GM23338 (cell line): ENCODE data around the gene CIROP. TPM values are rescaled to one million over a fixed set of nuclear protein-coding genes. Genes with fewer than 3 reads are reported as not detected.
A peak's percentile ranks its signal among the peaks of the same experiment; 100 is the strongest.

ENCODE experiments used
- ATAC-seq: fragments of 200-7000 bp; cut with Tn5 transposase; 3 replicates; pipeline ENCODE4 v1.9.1; 2020
- DNase-seq: peaks from one replicate; pipeline ENCODE4 v3.0.0-alpha.2; 2015; ENCODE audit warnings: low spot score
- H2AFZ ChIP-seq: fragments of 200-600 bp; sonication (generic); 2 replicates; pipeline ENCODE4 v1.8.0; 2016; ENCODE audit warnings: antibody characterized with exemption, mild to moderate bottlenecking, moderate library complexity
- H3F3A ChIP-seq: fragments of 200-600 bp; sonication (generic); replicated peaks from 2 replicates; pipeline ENCODE4 v1.8.0; 2017; ENCODE audit warnings: antibody characterized with exemption, mixed run types, low read depth
- H3K27ac ChIP-seq: fragments of 200-600 bp; sonication (generic); 2 replicates; pipeline ENCODE4 v1.6.1; 2016; ENCODE audit warnings: low read depth
- H3K27me3 ChIP-seq: fragments of 200-600 bp; sonication (generic); 2 replicates; pipeline ENCODE4 v1.8.0; 2016; ENCODE audit warnings: mild to moderate bottlenecking, mixed run types, moderate library complexity; ENCODE audit not compliant: insufficient read depth
- H3K36me3 ChIP-seq: fragments of 200-600 bp; sonication (generic); 2 replicates; pipeline ENCODE4 v1.8.0; 2016; ENCODE audit warnings: mild to moderate bottlenecking; ENCODE audit not compliant: insufficient read depth
- H3K4me1 ChIP-seq: fragments of 200-600 bp; sonication (generic); 2 replicates; pipeline ENCODE4 v1.8.0; 2016; ENCODE audit warnings: mild to moderate bottlenecking, moderate library complexity; ENCODE audit not compliant: insufficient read depth
- H3K4me2 ChIP-seq: fragments of 200-600 bp; sonication (generic); 2 replicates; pipeline ENCODE4 v1.7.1; 2017; ENCODE audit warnings: mixed run types
- H3K4me3 ChIP-seq: fragments of 200-600 bp; sonication (generic); 2 replicates; pipeline ENCODE4 v1.6.1; 2016; ENCODE audit warnings: mixed run types
- H3K79me2 ChIP-seq: fragments of 200-600 bp; sonication (generic); replicated peaks from 2 replicates; pipeline ENCODE4 v1.8.0; 2017; ENCODE audit warnings: mild to moderate bottlenecking; ENCODE audit not compliant: insufficient read depth
- H3K9me2 ChIP-seq: fragments of 200-600 bp; sonication (generic); 2 replicates; pipeline ENCODE4 v1.8.0; 2017; ENCODE audit not compliant: insufficient read depth
- H4K20me1 ChIP-seq: fragments of 200-600 bp; sonication (generic); replicated peaks from 2 replicates; pipeline ENCODE4 v1.8.0; 2017; ENCODE audit warnings: mild to moderate bottlenecking; ENCODE audit not compliant: insufficient read depth
- H3K27ac Mint-ChIP-seq: 2 replicates; pipeline ENCODE4 v1.8.0; 2020; ENCODE audit warnings: inconsistent platforms, mild to moderate bottlenecking, moderate library complexity, mixed read lengths
- H3K27me3 Mint-ChIP-seq: 3 replicates; pipeline ENCODE4 v1.8.0; 2022; ENCODE audit warnings: low read depth, mild to moderate bottlenecking, moderate library complexity, mixed read lengths, inconsistent platforms; ENCODE audit not compliant: insufficient read depth, poor library complexity
- H3K36me3 Mint-ChIP-seq: 3 replicates; pipeline ENCODE4 v1.8.0; 2021; ENCODE audit warnings: low read depth, mild to moderate bottlenecking, inconsistent platforms, moderate library complexity, mixed read lengths
- H3K4me1 Mint-ChIP-seq: 3 replicates; pipeline ENCODE4 v1.8.0; 2020; ENCODE audit warnings: mild to moderate bottlenecking, inconsistent platforms, mixed read lengths
- H3K4me3 Mint-ChIP-seq: 3 replicates; pipeline ENCODE4 v1.8.0; 2021; ENCODE audit warnings: moderate library complexity, mild to moderate bottlenecking, inconsistent platforms, mixed read lengths
- H3K9me3 Mint-ChIP-seq: 3 replicates; pipeline ENCODE4 v1.8.0; 2020; ENCODE audit warnings: moderate library complexity, mild to moderate bottlenecking, inconsistent platforms, mixed read lengths
- CREB1 ChIP-seq: fragments of 250-450 bp; sonication (Bioruptor Pico); IDR thresholded peaks from 2 replicates; pipeline ENCODE4 v1.5.0; 2020; ENCODE audit warnings: low read depth, mild to moderate bottlenecking, moderate library complexity
- ETS1 ChIP-seq: IDR thresholded peaks from 2 replicates; pipeline ENCODE4 v1.6.1; 2016; ENCODE audit warnings: antibody characterized with exemption
- JUNB ChIP-seq: IDR thresholded peaks from one replicate; pipeline ENCODE4 v1.6.1; 2016; ENCODE audit warnings: antibody characterized with exemption; ENCODE audit not compliant: unreplicated experiment
- POLR2AphosphoS5 ChIP-seq: IDR thresholded peaks from 2 replicates; pipeline ENCODE4 v1.6.1; 2016; ENCODE audit warnings: antibody characterized with exemption, low read depth
- polyA plus RNA-seq: library from polyadenylated mRNA; unstranded; fragments of >200 nt; fragmentation: Nextera tagmentation; extraction: Ambion mirVana; gene quantifications from 2 replicates; pipeline ENCODE4 v1.2.1, GENCODE V29; 2016
- total RNA-seq: library from RNA; depleted of rRNA; stranded (reverse); fragments of >200 nt; shearing (Covaris generic); gene quantifications from 2 replicates; pipeline ENCODE4 v1.2.3, GENCODE V29; 2014
- TF ChIP-seq, protein P1 (sequence below): IDR thresholded peaks from one replicate; pipeline ENCODE4 v1.6.1; 2018; ENCODE audit warnings: antibody characterized with exemption; ENCODE audit not compliant: unreplicated experiment

The CIROP gene
- total and polyA plus RNA-seq, 2 experiments from 2014 or later: not detected

DNA sequence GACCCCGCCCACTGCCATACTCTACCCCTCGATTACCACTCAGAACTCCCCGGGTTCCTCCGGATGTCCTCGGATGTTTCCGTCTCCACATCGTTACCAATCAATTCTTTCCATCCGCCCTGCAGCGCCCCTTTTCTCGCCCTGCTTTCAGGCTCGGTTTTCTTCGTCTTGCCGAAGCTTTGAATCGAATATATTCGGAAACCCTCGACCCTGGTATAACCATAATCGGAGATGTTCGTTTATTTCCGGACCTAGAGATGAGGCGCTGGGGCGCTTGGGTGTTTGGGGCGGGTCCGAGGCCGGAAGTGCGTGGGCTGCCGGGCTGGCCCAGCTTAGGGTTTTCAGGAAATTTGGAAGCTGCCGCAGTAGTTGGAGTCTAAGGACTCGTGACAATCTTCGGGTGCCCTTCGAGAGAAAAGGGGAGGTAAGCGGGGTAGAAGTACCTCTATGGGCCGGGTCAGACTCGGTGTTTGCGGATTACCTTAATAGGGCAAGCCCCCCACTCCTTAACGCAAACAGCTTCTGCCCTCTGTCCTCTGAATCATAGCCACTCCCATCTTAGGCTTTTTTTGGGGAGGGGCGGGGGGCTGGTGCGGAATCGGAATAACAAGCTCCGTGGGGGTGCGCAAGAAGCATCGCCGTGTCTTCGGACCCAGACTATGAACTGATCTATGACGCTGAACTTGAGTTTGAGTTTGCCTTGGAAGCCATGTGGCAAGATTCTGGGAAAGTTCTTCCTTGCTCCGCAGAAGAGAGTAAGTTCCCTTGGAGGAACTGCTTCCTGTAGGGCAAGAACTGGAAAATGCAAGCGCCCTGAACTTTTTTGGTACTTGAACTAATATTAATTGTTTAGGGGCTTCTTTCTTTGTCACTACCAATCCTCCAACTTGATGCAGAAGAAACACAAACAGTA lies 9.3 kb downstream of the CIROP start, which contains the start of gene C14orf119:
Gene C14orf119, plus strand, starts transcription at position 310 of the 913 bp plus-strand sequence. CDS start 2,154 bp downstream, outside the sequence.
- H3K4me1 Mint-ChIP-seq: peaks cover 17% of the 10 kb centered on the region
- Histone ChIP-seq H2AFZ (no peak within 1 kb of the TSS), H4K20me1 (peaks cover 41% of the 10 kb centered on the region), H3K27me3 (no peaks in the 10 kb centered on the region), H3F3A (no peaks in the 10 kb centered on the region), H3K4me3 (peak within 1 kb of the TSS; percentile 84), H3K9me2 (no peaks in the 10 kb centered on the region), H3K79me2 (peaks cover 73% of the 10 kb centered on the region), H3K4me1 (peaks cover 14% of the 10 kb centered on the region), H3K4me2 (peak within 1 kb of the TSS; percentile 92), H3K36me3 (peaks cover 30% of the 10 kb centered on the region; the same call in 1 of the 2 replicates), H3K27ac (peak within 1 kb of the TSS; percentile 72)
- peaks cover 48% of the 10 kb centered on the region for H3K36me3 Mint-ChIP-seq
- DNase-seq: peak; percentile 100
- TF ChIP-seq CREB1 (CRISPR knock-in tag) (peak; percentile 57), POLR2AphosphoS5 (peak; percentile 55), ETS1 (no peak)
- H3K27me3 Mint-ChIP-seq: peaks cover 5% of the 10 kb centered on the region
- H3K9me3 Mint-ChIP-seq: no peaks in the 10 kb centered on the region
- no peak within 1 kb of the TSS for H3K4me3 Mint-ChIP-seq
- no peak within 1 kb of the TSS for H3K27ac Mint-ChIP-seq
- peak; percentile 84 for ATAC-seq

DNA sequence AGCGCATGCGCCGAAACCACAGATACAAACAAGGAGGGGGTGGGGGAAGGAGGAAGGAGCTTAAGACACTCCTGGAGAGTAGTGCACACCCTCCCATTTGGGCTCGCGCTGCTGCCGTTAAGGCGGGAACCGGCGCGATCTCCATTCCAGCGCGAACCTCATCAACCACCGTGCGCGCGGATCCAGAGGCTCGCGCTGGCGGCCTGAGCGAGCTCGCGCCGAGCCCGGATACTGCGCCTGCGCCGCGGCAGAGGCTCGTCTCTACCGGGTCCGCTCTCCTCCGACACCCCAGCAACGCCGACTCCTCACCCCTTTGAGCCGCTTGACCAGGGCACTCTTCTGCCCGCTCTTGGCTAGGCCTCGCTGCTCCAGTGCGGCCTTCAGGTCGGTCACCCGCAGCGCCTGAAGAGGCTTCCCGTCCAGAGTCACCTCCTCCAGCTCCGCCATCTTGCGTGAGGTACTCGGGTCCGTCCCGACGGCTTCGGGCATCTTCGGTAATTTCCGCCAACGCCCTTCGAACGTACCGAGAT lies 10.1 kb downstream of the CIROP start, which contains the start of gene ACIN1:
Gene ACIN1, minus strand, starts transcription at position 471 of the 530 bp plus-strand sequence. Its CDS starts 24 bp downstream, at position 447.
- peak within 1 kb of the TSS; percentile 72 for H3K27ac ChIP-seq
- no peak for TF ChIP-seq JUNB
- TF ChIP-seq, protein P1, sequence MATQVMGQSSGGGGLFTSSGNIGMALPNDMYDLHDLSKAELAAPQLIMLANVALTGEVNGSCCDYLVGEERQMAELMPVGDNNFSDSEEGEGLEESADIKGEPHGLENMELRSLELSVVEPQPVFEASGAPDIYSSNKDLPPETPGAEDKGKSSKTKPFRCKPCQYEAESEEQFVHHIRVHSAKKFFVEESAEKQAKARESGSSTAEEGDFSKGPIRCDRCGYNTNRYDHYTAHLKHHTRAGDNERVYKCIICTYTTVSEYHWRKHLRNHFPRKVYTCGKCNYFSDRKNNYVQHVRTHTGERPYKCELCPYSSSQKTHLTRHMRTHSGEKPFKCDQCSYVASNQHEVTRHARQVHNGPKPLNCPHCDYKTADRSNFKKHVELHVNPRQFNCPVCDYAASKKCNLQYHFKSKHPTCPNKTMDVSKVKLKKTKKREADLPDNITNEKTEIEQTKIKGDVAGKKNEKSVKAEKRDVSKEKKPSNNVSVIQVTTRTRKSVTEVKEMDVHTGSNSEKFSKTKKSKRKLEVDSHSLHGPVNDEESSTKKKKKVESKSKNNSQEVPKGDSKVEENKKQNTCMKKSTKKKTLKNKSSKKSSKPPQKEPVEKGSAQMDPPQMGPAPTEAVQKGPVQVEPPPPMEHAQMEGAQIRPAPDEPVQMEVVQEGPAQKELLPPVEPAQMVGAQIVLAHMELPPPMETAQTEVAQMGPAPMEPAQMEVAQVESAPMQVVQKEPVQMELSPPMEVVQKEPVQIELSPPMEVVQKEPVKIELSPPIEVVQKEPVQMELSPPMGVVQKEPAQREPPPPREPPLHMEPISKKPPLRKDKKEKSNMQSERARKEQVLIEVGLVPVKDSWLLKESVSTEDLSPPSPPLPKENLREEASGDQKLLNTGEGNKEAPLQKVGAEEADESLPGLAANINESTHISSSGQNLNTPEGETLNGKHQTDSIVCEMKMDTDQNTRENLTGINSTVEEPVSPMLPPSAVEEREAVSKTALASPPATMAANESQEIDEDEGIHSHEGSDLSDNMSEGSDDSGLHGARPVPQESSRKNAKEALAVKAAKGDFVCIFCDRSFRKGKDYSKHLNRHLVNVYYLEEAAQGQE: peak; percentile 18
- TF ChIP-seq POLR2AphosphoS5: peak; percentile 69
- peaks cover 75% of the 10 kb centered on the region for H3K79me2 ChIP-seq
- H4K20me1 ChIP-seq: peaks cover 41% of the 10 kb centered on the region
- H3K9me2 ChIP-seq: no peaks in the 10 kb centered on the region
- no peaks in the 10 kb centered on the region for H3F3A ChIP-seq
- no peak for DNase-seq
- H3K36me3 ChIP-seq: peaks cover 37% of the 10 kb centered on the region
- Mint-ChIP-seq H3K4me1 (peaks cover 14% of the 10 kb centered on the region), H3K36me3 (peaks cover 56% of the 10 kb centered on the region), H3K9me3 (no peaks in the 10 kb centered on the region), H3K4me3 (no peak within 1 kb of the TSS), H3K27ac (no peak within 1 kb of the TSS), H3K27me3 (peaks cover 5% of the 10 kb centered on the region)
- H3K4me3 ChIP-seq: peak within 1 kb of the TSS; percentile 84
- H2AFZ ChIP-seq: no peak within 1 kb of the TSS
- peak within 1 kb of the TSS; percentile 92 for H3K4me2 ChIP-seq
- no peak for ATAC-seq
- H3K27me3 ChIP-seq: no peaks in the 10 kb centered on the region
- H3K4me1 ChIP-seq: peaks cover 14% of the 10 kb centered on the region
